ENCODE measurements around the gene CTNNA2. TPM values are rescaled to one million over a fixed set of nuclear protein-coding genes. Genes with fewer than 3 reads are reported as not detected.

The CTNNA2 gene
- total RNA-seq, 2 donors from 2014 or later, result not detected

- intact Hi-C loops (cut with DNase I), result no loop called here
- ATAC-seq, result no peak
- no peak for DNase-seq
These were observed 745.5 kb downstream of the CTNNA2 start for GRCh38 chr2:80258341-80258740.

DNA sequence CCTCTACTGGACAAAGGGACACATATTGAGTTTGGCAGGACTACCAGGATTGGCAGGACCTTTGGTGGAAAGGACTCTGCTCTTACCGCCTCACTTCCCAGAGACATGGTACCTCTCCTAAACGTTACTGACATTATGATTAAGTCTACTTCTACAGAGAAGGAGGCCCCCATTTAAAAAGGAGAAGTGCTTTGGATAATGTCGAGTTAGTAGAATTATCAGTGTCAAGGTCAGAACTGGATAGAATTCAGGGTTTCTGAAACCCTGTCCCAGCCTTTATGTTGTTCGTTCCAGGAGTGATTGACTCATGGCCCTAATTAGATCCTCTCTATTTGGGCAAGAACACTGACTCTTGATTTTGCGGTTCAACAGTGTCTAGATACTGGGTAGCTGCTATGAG, 745.9 kb downstream of the CTNNA2 start:
- intact Hi-C loops (cut with DNase I), result no loop called here
- ATAC-seq (no peak), DNase-seq (no peak)

- peak in 1 of 2 donors; percentile 52 for ATAC-seq
- DNase-seq, result no peak
- intact Hi-C loops (cut with DNase I), result no loop called here
These were observed 746.4 kb downstream of the CTNNA2 start for GRCh38 chr2:80259292-80259691.

- DNase-seq (no peak), ATAC-seq (no peak)
- intact Hi-C loops (cut with DNase I), result no loop called here
These were observed 753.4 kb downstream of the CTNNA2 start for GRCh38 chr2:80266231-80266630.

DNA sequence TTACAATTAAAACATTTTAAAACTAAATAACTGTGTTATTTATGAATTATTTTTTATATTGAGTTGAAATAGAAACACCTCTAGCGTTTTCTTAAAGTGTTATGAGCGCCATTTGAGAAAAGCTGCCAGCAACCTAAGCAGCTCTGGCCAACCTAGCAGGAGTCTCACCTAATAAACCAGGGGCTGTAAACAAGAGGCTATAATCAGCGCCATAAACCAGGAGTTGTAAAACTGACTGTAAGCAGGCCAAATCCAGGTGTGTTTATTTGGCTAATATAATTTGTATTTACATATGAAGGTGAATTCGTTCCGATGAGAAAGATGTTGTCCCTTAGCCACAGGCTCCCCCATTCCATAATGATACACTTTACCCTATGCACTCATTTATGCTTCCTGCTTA, 757.0 kb downstream of the CTNNA2 start:
- intact Hi-C loops (cut with DNase I), result no loop called here
- no peak for ATAC-seq
- no peak for DNase-seq

- no peak for DNase-seq
- ATAC-seq, result no peak
- intact Hi-C loops (cut with DNase I), result no loop called here
These were observed 767.7 kb downstream of the CTNNA2 start for GRCh38 chr2:80280598-80280997.

GRCh38 chr2:80281049-80281448, 768.2 kb downstream of the CTNNA2 start:
- intact Hi-C loops (cut with DNase I), result no loop called here
- no peak for ATAC-seq
- no peak for DNase-seq

GRCh38 chr2:80288576-80288975, 775.7 kb downstream of the CTNNA2 start:
- ATAC-seq (peak; percentile 53 to 78), DNase-seq (peak; percentile 31)
- intact Hi-C loops (cut with DNase I), result no loop called here

GRCh38 chr2:80291656-80292055, 778.8 kb downstream of the CTNNA2 start:
- intact Hi-C loops (cut with DNase I), result no loop called here
- DNase-seq, result no peak
- ATAC-seq, result no peak

- ATAC-seq (no peak), DNase-seq (no peak)
- intact Hi-C loops (cut with DNase I), result no loop called here
These were observed 779.6 kb downstream of the CTNNA2 start for GRCh38 chr2:80292474-80292873.

DNA sequence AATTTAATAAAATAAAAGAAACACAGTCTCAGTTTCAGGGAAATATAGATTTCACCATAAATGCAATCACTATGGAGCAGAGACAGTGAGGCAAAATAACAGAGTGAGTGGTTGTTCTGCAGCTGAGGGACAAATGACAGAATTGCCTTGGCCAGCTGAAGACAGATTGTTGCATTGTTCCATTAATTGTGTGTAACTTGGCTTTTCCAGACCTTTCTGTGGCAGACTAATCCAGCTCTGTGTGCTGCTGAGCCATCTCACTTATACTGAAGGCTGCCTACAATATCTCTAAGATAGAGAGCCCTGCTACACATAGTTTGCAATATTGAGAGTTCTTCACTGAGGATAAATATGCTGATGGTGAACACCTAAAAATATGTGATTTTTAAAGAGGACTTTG, 780.2 kb downstream of the CTNNA2 start:
- intact Hi-C loops (cut with DNase I), result no loop called here
- ATAC-seq (no peak), DNase-seq (no peak)

- DNase-seq (no peak), ATAC-seq (no peak)
- intact Hi-C loops (cut with DNase I), result no loop called here
These were observed 786.1 kb downstream of the CTNNA2 start for GRCh38 chr2:80298954-80299353.

DNA sequence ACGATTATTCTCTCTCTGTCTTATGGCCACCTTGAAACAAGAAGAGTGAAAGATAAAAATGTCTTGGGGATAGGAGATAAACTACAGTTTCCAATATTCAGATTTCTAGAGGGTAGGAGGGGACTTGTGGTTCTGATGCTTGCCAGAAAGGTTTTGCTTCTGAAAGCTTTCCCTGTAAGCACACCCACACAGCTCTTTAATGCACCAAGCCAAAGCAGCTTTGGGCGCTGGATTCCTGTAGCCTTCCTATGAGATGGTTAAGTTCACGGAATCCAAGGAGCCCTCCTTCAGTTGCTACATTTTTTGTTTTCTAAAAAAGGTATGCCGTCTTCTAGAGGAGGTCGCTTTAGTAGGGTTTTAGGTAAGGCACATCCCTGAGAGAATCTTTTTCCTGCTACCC, 786.8 kb downstream of the CTNNA2 start:
- ATAC-seq (no peak), DNase-seq (no peak)
- intact Hi-C loops (cut with DNase I), result no loop called here

- ATAC-seq (no peak), DNase-seq (no peak)
- intact Hi-C loops (cut with DNase I), result no loop called here
These were observed 787.5 kb downstream of the CTNNA2 start for GRCh38 chr2:80300346-80300745.

DNA sequence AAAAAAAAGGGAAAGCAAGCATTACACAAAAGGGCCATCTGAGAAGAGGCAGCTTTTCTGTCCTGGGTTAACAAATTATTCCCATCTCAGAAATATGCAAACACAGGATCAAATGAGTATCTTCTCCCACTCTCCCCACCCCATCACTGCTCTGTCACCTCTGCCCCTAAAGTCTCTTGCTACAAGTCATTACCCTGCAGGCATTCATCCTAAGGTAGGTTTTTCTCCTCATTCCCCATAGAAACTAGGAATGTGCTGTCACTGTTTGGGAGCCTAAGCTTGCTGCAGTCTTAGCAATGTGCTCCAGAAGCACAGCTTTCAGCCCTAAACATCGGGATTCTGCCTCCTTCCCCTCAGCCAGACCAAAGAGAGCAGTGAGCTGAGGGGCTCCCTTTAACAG, 788.1 kb downstream of the CTNNA2 start:
- intact Hi-C loops (cut with DNase I), result no loop called here
- no peak for ATAC-seq

GRCh38 chr2:80302001-80302313, 789.1 kb downstream of the CTNNA2 start:
- ATAC-seq (no peak), DNase-seq (no peak)
- intact Hi-C loops (cut with DNase I), result no loop called here

More for the DNA sequence above, 788.1 kb downstream of the CTNNA2 start:
- no peak for DNase-seq

GRCh38 chr2:80302314-80303005, 789.6 kb downstream of the CTNNA2 start:
- ATAC-seq, result no peak
- intact Hi-C loops (cut with DNase I), result no loop called here
- no peak for DNase-seq

GRCh38 chr2:80303006-80303908, 790.4 kb downstream of the CTNNA2 start:
- intact Hi-C loops (cut with DNase I), result no loop called here
- DNase-seq (peak; percentile 20), ATAC-seq (peak; percentile 23 to 63)

GRCh38 chr2:80303909-80304837, 791.3 kb downstream of the CTNNA2 start, which contains the start of gene LRRTM1:
TSS of gene LRRTM1 (minus strand) at chr2:80304752. CDS start at chr2:80303819, 933 bp downstream.
- peak; percentile 65 to 83 for ATAC-seq
- intact Hi-C loops (cut with DNase I), result no loop called here
- DNase-seq, result peak; percentile 25

GRCh38 chr2:80311304-80311703, 798.5 kb downstream of the CTNNA2 start:
- DNase-seq (no peak), ATAC-seq (no peak)

More at GRCh38 chr2:80311304-80311703, 798.5 kb downstream of the CTNNA2 start:
- intact Hi-C loops (cut with DNase I), result no loop called here

Measured in left cardiac atrium (tissue), 4 donors.